Subcutaneous adipose tissue (tissue), 4 donors: ENCODE measurements around the gene B3GALNT2. TPM values are rescaled to one million over a fixed set of nuclear protein-coding genes. Genes with fewer than 3 reads are reported as not detected.

Experiments
- CTCF ChIP-seq: fragments of 450-650 bp; IDR thresholded peaks from one replicate; pipeline ENCODE4 v1.5.1; 2016; ENCODE audit warnings: low read depth, mild to moderate bottlenecking, control low read depth, antibody characterized with exemption, moderate library complexity
- total RNA-seq, 4 donors: library from RNA; depleted of rRNA; stranded (reverse); fragments of >200 nt; gene quantifications; one replicate each; pipeline ENCODE4 v1.1.0, GENCODE V29; 2016

Gene B3GALNT2
- total RNA-seq, 4 donors from 2014 or later, result 15.4 to 19.4 (median 17.5) TPM

- TF ChIP-seq CTCF, result no peak
Measured at GRCh38 chr1:235411489-235412486, 92.5 kb downstream of the B3GALNT2 start.

- no peak for TF ChIP-seq CTCF
Measured at GRCh38 chr1:235410467-235410866, 93.8 kb downstream of the B3GALNT2 start.

- no peak for TF ChIP-seq CTCF
Measured at GRCh38 chr1:235409042-235409820, 95.0 kb downstream of the B3GALNT2 start.

- no peak for TF ChIP-seq CTCF
Measured at GRCh38 chr1:235408503-235408960, 95.7 kb downstream of the B3GALNT2 start.

- TF ChIP-seq CTCF, result no peak
Measured at GRCh38 chr1:235407419-235407818, 96.8 kb downstream of the B3GALNT2 start.

GRCh38 chr1:235404190-235404589 is 100.1 kb downstream of the B3GALNT2 start:
- TF ChIP-seq CTCF, result no peak

GRCh38 chr1:235403593-235403992 is 100.7 kb downstream of the B3GALNT2 start:
- TF ChIP-seq CTCF, result no peak
